ENCODE measurements around the gene LTBP2. TPM values are rescaled to one million over a fixed set of nuclear protein-coding genes. Genes with fewer than 3 reads are reported as not detected.

LTBP2 gene
- total and polyA plus RNA-seq, 7 donors, result 2.4 to 51.4 (median 11.8) TPM

DNA sequence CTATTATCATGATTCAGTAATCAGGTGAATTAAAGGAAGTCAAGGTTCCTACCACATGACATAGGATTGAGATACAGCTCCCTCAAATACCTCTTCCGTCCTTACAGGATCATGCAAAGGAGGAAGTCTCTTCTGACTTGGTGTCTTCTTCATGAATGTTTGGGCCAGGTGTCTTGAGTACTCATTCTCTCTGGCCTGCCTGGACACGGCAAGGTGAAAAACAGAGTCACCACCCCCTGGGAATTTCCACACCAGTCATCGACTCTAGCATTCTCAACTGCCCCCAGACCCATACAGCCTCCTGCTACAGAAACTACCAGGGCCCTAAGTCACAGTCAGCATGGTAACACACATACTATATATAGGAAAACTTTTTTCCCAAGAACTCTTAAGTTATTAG, 44.9 kb upstream of the LTBP2 start:
- Histone ChIP-seq H3K4me3 (no peak overlapping the region), H3K36me3 (ENCODE audit: insufficient read depth in 1 of 2, low read depth in 1 of 2) (peaks cover 0 to 53% of the 10 kb centered on the region in 2 donors)
- 79 to 93% (median 88%) methylated on average over 3 of the region's 3 CpGs for WGBS, 3 donors

DNA sequence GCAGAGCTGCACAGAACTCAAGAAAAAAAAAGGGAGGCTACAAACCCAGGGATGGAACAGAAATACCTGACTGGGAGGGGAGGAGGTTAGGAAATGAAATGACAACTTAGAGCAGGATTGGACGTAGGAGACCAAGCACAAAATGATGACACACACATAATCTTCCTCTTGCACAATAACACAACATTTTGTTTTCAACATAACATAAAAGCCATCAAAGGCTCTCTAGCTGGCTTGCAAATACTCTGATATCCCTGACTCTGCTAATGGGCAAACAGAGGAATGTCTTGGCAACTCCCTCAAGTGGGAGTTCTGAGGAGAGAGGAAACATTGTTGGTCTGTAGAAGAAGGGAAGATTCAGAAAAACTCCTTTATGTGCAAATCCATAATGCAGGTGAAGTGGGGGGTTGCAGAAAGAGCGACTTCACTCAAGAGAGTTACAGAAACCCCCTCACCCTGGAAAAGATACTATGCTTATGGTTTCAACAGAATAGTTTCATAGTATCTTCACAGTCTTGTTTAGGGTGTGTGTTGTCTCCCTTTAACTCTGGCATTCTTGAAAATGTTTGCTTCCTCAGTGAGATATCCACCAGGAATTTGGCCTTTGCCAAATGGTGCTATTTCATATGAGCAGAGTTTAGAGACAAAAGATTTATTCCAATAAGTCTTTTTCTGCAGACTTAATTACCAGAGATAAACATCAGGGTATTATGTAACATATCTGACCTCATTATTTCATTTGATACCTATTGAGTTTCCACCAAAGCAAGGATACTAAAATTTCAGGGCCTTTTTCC, 43.8 kb upstream of the LTBP2 start:
- no peak overlapping the region for H3K4me3 ChIP-seq
- intact Hi-C loops (cut with DNase I), result no loop called here
- no peaks in the 10 kb centered on the region for H3K27me3 ChIP-seq (ENCODE audit: insufficient read depth in 3 of 3, low read length in 2 of 3)
- DNase-seq, result no peak
- H3K27ac ChIP-seq, result no peak overlapping the region
- peak in 2 of 4 donors; percentile 11 for ATAC-seq
- H3K36me3 ChIP-seq (ENCODE audit: insufficient read depth in 1 of 2, low read depth in 1 of 2), result peaks cover 0 to 48% of the 10 kb centered on the region in 2 donors
- peaks cover 33% of the 10 kb centered on the region for H3K4me1 ChIP-seq
- TF ChIP-seq, protein P1, sequence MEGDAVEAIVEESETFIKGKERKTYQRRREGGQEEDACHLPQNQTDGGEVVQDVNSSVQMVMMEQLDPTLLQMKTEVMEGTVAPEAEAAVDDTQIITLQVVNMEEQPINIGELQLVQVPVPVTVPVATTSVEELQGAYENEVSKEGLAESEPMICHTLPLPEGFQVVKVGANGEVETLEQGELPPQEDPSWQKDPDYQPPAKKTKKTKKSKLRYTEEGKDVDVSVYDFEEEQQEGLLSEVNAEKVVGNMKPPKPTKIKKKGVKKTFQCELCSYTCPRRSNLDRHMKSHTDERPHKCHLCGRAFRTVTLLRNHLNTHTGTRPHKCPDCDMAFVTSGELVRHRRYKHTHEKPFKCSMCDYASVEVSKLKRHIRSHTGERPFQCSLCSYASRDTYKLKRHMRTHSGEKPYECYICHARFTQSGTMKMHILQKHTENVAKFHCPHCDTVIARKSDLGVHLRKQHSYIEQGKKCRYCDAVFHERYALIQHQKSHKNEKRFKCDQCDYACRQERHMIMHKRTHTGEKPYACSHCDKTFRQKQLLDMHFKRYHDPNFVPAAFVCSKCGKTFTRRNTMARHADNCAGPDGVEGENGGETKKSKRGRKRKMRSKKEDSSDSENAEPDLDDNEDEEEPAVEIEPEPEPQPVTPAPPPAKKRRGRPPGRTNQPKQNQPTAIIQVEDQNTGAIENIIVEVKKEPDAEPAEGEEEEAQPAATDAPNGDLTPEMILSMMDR (IDR thresholded peaks at IDR 0.05), result no peak
- 88 to 95% (median 90%) methylated on average over 2 of the region's 2 CpGs for WGBS, 3 donors
- H3K9me3 ChIP-seq, result no peaks in the 10 kb centered on the region

More for the DNA sequence above, 44.9 kb upstream of the LTBP2 start:
- Histone ChIP-seq H3K4me1 (peaks cover 43% of the 10 kb centered on the region), H3K27me3 (ENCODE audit: insufficient read depth in 3 of 3, low read length in 2 of 3) (no peaks in the 10 kb centered on the region), H3K27ac (no peak overlapping the region), H3K9me3 (no peaks in the 10 kb centered on the region)
- intact Hi-C loops (cut with DNase I), result no loop called here
- TF ChIP-seq, protein P1 (IDR thresholded peaks at IDR 0.05), result no peak
- ATAC-seq, result no peak
- DNase-seq, result no peak

DNA sequence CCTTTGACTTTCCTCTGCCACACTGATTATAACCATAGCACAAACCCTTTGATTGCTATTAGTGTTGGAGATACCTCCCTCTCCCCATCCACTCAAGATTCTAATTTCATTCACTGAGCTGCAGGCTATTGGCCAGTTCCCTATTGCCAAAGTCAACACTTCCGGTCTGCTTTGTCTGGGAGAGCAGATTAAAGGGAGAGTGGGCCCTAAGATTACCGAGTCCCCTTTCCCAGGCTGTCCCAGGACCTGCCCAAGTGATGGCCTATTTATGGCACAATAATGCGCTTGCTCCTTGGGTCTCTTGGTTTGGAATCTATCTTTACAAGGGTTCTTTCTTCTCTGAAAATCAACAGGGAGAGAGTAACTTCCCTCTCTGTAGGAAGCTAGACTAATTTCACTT, 42.9 kb upstream of the LTBP2 start:
- WGBS, 3 donors, result 68 to 83% (median 77%) methylated on average over 3 of the region's 3 CpGs
- Histone ChIP-seq H3K4me1 (peaks cover 24% of the 10 kb centered on the region), H3K36me3 (ENCODE audit: insufficient read depth in 1 of 2, low read depth in 1 of 2) (peaks cover 0 to 41% of the 10 kb centered on the region in 2 donors), H3K27ac (no peak overlapping the region), H3K9me3 (no peaks in the 10 kb centered on the region), H3K4me3 (no peak overlapping the region), H3K27me3 (ENCODE audit: insufficient read depth in 3 of 3, low read length in 2 of 3) (no peaks in the 10 kb centered on the region)
- no peak for ATAC-seq
- intact Hi-C loops (cut with DNase I), result no loop called here
- DNase-seq, result no peak
- TF ChIP-seq, protein P1 (IDR thresholded peaks at IDR 0.05), result no peak

DNA sequence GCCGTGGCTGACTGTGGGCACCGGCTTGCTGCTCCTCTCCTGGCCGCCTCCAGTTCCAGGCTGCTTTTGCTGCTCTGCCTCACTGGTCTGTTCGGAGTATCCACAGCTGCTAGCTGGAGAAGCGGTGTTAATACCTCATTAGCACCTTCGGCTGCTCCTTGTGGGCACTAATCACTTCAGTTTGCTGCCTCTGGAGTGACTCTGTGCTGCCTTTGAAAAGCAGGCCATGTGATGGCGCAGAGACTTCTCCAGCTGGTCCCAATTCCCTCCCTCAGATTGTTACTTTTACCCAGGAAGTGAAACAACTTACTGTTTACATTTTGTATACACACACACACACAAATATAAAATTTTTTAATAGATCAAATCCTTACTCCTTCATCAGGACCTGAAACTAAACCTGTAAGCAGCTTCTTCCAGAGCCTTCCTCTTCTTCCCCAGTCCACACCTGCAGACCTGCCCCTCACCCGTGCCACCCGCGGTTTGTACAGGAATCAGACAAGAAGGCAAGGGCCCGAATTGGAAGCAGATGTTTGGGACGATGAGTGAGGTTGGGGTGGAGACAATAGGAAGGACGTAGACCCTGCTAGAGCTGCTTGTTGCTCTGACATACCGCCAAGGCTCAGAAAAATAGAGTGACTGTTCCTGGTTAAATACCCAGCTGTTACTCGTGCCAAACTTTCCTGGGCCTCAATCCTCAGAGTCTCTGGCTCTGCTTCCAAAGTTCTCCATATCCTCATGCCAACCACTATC, 41.5 kb upstream of the LTBP2 start:
- no peak for DNase-seq
- Histone ChIP-seq H3K36me3 (ENCODE audit: insufficient read depth in 1 of 2, low read depth in 1 of 2) (peaks cover 0 to 33% of the 10 kb centered on the region in 2 donors), H3K9me3 (no peaks in the 10 kb centered on the region), H3K4me3 (no peak overlapping the region), H3K4me1 (peaks cover 16% of the 10 kb centered on the region), H3K27ac (no peak overlapping the region), H3K27me3 (ENCODE audit: insufficient read depth in 3 of 3, low read length in 2 of 3) (no peaks in the 10 kb centered on the region)
- TF ChIP-seq, protein P1 (IDR thresholded peaks at IDR 0.05), result no peak
- intact Hi-C loops (cut with DNase I), result no loop called here
- 69 to 77% (median 72%) methylated on average over 15 of the region's 15 CpGs for WGBS, 3 donors
- ATAC-seq, result no peak
